Testis (tissue), 2 donors: ENCODE data around the gene ACCSL.

Source experiments
- POLR2A ChIP-seq: fragments of 450-650 bp; IDR thresholded peaks from one replicate; pipeline ENCODE4 v1.6.1; 2017; ENCODE audit warnings: antibody characterized with exemption, mild to moderate bottlenecking, moderate library complexity
- TF ChIP-seq, protein P1 (sequence below), 3 experiments: fragments of 450-650 bp in 2 of 3; fragments of 200-600 bp in 1 of 3; sonication (generic) in 1 of 3; IDR thresholded peaks; one replicate each; pipeline ENCODE4 v1.5.1; 2016 to 2019; ENCODE audit warnings: antibody characterized with exemption in 3 of 3, mild to moderate bottlenecking in 2 of 3, moderate library complexity in 1 of 3

DNA sequence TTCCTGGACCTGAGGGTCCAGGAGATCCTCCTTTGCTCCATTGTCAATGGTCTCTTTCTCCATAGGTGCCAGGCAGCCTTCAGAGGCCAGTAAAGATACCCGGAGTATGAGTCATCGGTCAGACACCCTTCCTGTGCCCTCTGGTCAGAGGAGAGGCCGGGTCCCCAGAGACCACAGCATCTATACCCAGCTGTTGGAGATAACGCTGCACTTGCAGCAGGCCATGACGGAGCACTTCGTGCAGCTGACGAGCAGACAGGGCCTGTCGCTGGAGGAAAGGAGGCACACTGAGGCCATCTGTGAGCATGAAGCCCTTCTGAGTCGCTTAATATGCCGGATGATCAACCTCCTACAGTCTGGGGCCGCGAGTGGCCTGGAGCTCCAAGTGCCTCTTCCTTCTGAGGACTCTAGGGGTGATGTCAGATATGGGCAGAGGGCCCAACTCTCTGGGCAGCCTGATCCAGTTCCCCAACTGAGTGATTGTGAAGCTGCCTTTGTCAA lies at the start of gene ACCSL:
- TF ChIP-seq, protein P1, sequence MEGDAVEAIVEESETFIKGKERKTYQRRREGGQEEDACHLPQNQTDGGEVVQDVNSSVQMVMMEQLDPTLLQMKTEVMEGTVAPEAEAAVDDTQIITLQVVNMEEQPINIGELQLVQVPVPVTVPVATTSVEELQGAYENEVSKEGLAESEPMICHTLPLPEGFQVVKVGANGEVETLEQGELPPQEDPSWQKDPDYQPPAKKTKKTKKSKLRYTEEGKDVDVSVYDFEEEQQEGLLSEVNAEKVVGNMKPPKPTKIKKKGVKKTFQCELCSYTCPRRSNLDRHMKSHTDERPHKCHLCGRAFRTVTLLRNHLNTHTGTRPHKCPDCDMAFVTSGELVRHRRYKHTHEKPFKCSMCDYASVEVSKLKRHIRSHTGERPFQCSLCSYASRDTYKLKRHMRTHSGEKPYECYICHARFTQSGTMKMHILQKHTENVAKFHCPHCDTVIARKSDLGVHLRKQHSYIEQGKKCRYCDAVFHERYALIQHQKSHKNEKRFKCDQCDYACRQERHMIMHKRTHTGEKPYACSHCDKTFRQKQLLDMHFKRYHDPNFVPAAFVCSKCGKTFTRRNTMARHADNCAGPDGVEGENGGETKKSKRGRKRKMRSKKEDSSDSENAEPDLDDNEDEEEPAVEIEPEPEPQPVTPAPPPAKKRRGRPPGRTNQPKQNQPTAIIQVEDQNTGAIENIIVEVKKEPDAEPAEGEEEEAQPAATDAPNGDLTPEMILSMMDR (IDR thresholded peaks at IDR 0.05) = no peak
- no peak for TF ChIP-seq POLR2A
